ENCODE measurements around the gene ISG20L2. TPM values are rescaled to one million over a fixed set of nuclear protein-coding genes. Genes with fewer than 3 reads are reported as not detected.

ISG20L2 gene
- polyA plus RNA-seq, 10 donors, result 20.9 to 28.4 (median 25.2) TPM

DNA sequence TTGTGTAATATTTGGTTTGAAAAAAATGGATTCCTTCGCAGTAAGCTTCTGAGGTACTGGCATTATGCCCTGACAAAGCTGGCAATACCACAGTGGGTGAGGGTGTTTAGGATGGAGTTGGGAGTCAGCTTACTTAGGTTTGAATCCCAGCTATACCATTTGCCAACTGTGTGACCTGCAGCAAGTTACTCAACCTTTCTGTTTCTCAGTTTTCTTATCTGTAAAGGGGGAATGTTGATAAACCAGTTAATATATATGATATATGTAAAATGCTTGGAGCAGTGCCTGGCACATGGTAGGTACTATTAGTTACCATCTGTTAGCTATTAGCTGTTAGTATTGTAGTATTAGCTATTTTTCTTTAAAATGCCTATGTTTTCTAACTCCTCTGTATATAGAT lies 27.8 kb upstream of the ISG20L2 start:
- DNase-seq, result no peak

GRCh38 chr1:156755527-156755950 lies 27.0 kb upstream of the ISG20L2 start:
- no peak for DNase-seq

- DNase-seq, result peak in 1 of 3 donors; percentile 26
These were observed 25.7 kb upstream of the ISG20L2 start for GRCh38 chr1:156754219-156754618.

DNA sequence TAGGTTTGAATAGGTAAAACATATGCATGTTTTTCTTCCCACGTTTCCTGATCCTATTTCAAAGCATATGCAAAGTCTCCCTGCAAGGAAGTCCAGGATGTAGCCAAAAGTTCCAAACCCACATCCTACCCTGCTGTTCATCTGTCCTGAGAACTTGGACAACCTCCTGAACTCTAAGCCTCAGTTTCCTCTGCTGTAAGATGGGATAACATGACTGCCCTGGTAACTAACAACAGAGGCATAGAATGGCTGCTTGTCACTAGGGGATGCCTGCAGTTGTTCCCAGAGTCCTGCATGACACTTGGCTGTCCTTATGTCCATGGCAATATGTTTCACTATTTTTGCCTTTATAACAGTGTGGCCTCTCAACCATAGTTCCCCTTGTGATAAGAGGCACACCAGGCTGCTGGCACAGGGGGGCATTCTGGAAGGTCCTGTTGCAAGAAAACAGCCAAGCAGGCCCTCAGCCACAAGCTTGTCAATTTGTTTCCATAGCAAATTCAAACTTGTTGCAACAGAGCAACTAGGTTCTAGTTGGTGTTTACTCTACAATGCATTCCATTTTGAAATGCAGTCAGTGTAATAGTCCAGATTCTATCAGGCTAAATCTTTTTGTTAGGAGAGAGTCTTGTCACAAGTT lies 24.4 kb upstream of the ISG20L2 start:
- peak in 1 of 3 donors; percentile 38 for DNase-seq

GRCh38 chr1:156751757-156752481 lies 23.4 kb upstream of the ISG20L2 start:
- peak; percentile 98 for DNase-seq

GRCh38 chr1:156751451-156751756 lies 22.8 kb upstream of the ISG20L2 start, which contains the start of gene HDGF:
HDGF (minus strand) TSS chr1:156751675; CDS start chr1:156751429, 246 bp downstream.
- DNase-seq, result no peak

GRCh38 chr1:156750711-156751450 lies 22.3 kb upstream of the ISG20L2 start:
- peak in 1 of 3 donors; percentile 72 for DNase-seq

- peak in 1 of 3 donors; percentile 38 for DNase-seq
These were observed 21.7 kb upstream of the ISG20L2 start for GRCh38 chr1:156750191-156750672.

DNA sequence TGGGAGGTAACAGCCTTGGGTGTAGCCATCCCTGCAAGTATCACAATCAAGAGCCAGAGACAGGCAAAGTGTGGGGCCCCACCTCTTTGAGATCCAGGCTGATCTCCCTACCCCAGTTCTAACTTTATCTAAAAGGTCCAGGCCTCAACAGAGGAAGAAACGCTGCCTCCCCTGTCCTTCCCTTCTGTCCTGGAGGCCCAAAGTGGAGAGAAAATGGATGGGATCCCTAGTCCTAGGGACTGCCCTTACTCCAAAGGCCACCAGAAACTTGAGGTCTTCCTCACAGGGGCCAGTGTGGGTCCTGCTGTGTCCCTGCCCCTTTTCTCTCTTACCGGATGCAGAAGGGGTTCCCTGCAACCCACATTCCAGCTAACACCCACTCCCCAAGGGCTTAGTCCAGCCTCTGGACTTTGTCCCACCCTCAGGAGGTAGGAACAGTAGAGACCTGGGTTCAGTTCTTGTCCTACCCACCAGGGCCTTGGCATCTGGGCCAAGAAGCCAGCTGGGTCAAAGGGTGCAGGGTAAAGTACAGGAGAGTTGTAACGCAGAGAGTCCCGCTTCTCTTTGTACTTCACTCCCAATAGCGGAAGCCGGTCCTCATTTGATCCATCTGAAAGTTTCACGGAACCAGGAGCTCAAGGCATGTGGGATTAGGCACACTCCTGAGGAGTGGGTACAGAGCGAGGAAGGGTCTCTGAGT lies 21.0 kb upstream of the ISG20L2 start:
- DNase-seq, result peak in 1 of 3 donors; percentile 34

DNA sequence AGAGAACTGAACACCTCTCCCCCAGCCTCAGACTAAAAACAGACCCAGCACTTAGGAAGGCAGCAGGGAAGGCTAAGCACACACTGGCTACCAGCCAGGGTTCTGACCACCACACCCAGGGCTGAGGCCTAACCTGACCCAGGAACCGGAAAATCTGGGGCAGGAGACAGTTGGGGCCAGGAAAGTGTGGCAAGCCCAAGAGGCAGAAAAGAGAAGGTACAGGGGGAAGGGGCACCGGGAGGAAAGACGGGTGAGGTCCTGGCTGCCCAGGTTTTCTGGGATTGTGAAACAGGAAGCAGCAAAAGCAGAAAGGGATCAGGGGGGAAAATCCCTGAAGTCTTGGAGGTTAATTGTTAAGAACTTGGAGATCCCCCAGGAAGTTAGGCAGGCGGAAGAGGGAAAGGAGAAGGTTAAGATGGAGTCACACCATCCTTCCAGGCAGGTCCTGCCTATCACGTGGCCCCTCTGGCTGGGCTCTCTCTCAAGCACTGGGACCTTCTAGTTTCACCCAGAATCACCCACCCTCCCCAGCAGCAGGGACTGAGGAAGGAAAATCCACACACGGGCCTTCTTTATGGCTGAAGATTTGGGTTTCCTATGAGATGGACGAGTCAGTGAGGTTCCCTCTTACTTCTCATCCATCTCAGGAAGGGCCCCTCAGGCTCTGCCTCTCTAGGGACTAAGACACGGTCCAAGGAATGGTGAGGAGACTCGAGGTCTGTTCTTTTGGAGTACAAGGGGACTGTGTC lies 20.3 kb upstream of the ISG20L2 start:
- peak in 1 of 3 donors; percentile 73 for DNase-seq

DNA sequence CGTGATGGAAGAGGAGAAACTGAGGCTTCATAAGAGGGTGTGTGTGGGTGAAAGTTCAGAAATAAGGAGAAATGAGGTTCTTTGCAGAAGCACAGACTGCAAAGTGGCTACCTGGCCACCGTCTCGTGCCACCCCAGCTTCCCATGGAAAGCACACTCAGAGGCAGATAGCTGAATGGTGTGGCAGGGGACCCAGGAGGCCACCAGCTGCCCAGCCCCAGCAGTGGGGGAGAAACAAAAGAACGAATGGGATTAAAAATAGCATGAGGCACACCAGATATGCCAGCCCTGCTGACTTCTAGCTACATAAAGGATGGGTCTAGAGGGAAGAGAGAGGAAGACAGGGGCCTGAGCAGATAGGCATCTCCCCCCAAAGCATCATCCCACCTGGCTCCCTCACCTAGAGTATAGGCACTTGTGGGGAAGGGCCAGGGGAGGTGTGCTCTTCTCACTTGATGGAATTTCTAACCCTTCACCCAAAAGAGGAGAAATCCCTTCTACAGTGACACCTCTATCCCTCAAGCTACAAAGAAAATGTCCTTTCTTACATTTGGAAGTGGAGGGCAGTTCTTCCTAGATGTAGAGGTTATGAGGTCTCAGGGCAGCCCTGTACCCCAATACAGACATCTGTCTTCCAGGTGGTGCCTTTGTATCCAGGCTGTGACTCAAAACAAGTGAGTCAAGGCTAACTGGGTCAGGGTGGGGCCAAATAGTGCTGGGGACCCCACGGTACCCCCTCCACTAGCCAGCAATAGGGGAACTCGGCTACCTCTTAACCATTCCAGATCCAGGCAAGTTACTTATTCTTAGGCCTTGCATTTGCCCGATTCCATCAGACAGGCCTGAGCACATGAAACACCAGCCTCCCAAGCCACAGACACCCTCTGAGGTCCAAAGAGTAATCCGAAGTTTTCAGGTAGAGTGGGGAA lies 19.4 kb upstream of the ISG20L2 start:
- no peak for DNase-seq

- peak; percentile 93 to 96 (median 94) for DNase-seq
These were observed 18.4 kb upstream of the ISG20L2 start for GRCh38 chr1:156746728-156747631.

DNA sequence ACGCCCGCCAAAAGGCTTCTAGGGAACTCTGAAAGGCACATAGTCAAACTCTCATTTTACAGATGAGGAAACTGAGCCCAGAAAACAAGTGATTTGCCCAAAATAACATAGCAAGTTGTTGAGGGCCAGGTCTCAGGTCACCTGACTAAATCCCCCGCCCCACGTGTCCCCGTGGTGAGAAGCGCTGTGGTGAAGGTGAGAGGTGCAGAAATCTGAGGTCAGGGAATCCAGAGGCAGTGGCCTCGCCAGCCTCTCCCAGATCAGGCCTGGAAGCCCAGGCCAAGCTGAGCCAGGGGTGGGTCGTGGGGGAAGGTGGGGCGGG lies 17.8 kb upstream of the ISG20L2 start:
- no peak for DNase-seq

GRCh38 chr1:156745881-156746280 lies 17.3 kb upstream of the ISG20L2 start:
- no peak for DNase-seq

- DNase-seq, result no peak
These were observed 16.3 kb upstream of the ISG20L2 start for GRCh38 chr1:156744786-156745419.

DNA sequence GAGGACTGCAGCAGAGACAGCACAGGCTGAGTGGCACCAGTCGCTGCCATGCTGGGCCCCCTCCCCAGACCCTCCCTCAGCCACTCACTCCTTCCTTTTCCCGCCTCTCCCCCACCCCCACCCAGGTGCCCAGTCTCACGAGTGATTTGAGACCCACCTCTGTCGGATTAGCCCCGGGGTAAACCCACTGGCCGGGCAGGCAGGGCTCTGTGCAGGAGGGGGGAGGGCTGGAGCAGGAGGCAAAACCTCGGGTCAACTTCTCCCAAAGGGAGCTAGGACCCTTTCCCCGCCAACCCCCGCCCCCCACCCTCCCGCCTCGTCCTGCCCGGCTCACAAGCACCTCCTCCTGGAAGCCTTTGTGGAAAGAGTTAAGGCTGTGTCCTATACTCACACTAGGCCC lies 15.8 kb upstream of the ISG20L2 start:
- DNase-seq, result no peak

GRCh38 chr1:156743367-156744302 lies 15.1 kb upstream of the ISG20L2 start:
- DNase-seq, result no peak
